Cardiac muscle cell (in vitro differentiated cells and primary cell): Measurements from ENCODE around the gene CD302. TPM values are rescaled to one million over a fixed set of nuclear protein-coding genes. Genes with fewer than 3 reads are reported as not detected.

Source experiments
- DNase-seq, 2 donors: peaks; one replicate each; pipeline versions ENCODE4 v3.0.0 to v3.0.0-alpha.2; 2010 to 2017; ENCODE audit warnings: low read depth in 1 of 2, low spot score in 1 of 2
- H3K27ac ChIP-seq: fragments of 200-600 bp; sonication (generic); 2 replicates; pipeline ENCODE4 v1.5.1; 2016
- H3K27me3 ChIP-seq: fragments of 200-600 bp; sonication (generic); 2 replicates; pipeline ENCODE4 v1.6.0; 2016; ENCODE audit warnings: control low read depth
- H3K36me3 ChIP-seq: fragments of 200-600 bp; sonication (generic); 2 replicates; pipeline ENCODE4 v1.5.1; 2016; ENCODE audit warnings: control low read depth
- H3K4me1 ChIP-seq: fragments of 200-600 bp; sonication (generic); 2 replicates; pipeline ENCODE4 v1.8.1; 2017; ENCODE audit warnings: low read depth, mild to moderate bottlenecking, mixed run types
- H3K4me3 ChIP-seq: fragments of 200-600 bp; sonication (generic); 2 replicates; pipeline ENCODE4 v1.5.1; 2016; ENCODE audit warnings: mild to moderate bottlenecking
- H3K9me3 ChIP-seq: fragments of 200-600 bp; sonication (generic); 2 replicates; pipeline ENCODE4 v1.5.1; 2017; ENCODE audit warnings: low read depth, mild to moderate bottlenecking, control low read depth
- CTCF ChIP-seq: IDR thresholded peaks from 2 replicates; pipeline ENCODE4 v1.5.1; 2012; ENCODE audit warnings: low read depth, mild to moderate bottlenecking, low read length
- polyA plus RNA-seq: library from polyadenylated mRNA; unstranded; fragments of >200 nt; fragmentation: Nextera tagmentation; extraction: Ambion mirVana; gene quantifications from 2 replicates; pipeline ENCODE4 v1.2.1, GENCODE V29; 2016
- total RNA-seq: library from RNA; depleted of rRNA; stranded (reverse); fragments of >200 nt; gene quantifications from 2 replicates; pipeline ENCODE4 v1.2.3, GENCODE V29; 2016

The CD302 gene
- total RNA-seq (0.07 and 0.42 TPM in 2 replicates), polyA plus RNA-seq (0.65 and 1.3 TPM in 2 replicates)

- Histone ChIP-seq H3K27me3 (peaks cover 52% of the 10 kb centered on the region), H3K4me3 (peak within 1 kb of the TSS; percentile 29), H3K4me1 (no peaks in the 10 kb centered on the region), H3K27ac (no peak within 1 kb of the TSS), H3K9me3 (no peaks in the 10 kb centered on the region), H3K36me3 (no peaks in the 10 kb centered on the region)
- DNase-seq, result peak; percentile 46 to 74
- TF ChIP-seq CTCF, result no peak
Observed at GRCh38 chr2:159797543-159798375, at the start of gene CD302. CD302 (minus strand) TSS chr2:159798208; CDS start chr2:159798198, 10 bp downstream.

GRCh38 chr2:159846564-159846963, 48.6 kb upstream of the CD302 start:
- no peak for TF ChIP-seq CTCF
- DNase-seq, result no peak

GRCh38 chr2:159840616-159841015, 42.6 kb upstream of the CD302 start:
- peak in 1 of 2 donors; percentile 13 for DNase-seq
- Histone ChIP-seq H3K4me3 (no peak overlapping the region), H3K27me3 (no peaks in the 10 kb centered on the region), H3K27ac (no peak overlapping the region), H3K36me3 (no peaks in the 10 kb centered on the region), H3K4me1 (no peaks in the 10 kb centered on the region), H3K9me3 (no peaks in the 10 kb centered on the region)
- no peak for TF ChIP-seq CTCF

More at GRCh38 chr2:159846564-159846963, 48.6 kb upstream of the CD302 start:
- no peaks in the 10 kb centered on the region for H3K9me3 ChIP-seq
- H3K4me3 ChIP-seq, result no peak overlapping the region
- no peaks in the 10 kb centered on the region for H3K27me3 ChIP-seq
- H3K4me1 ChIP-seq, result no peaks in the 10 kb centered on the region
- H3K36me3 ChIP-seq, result no peaks in the 10 kb centered on the region
- no peak overlapping the region for H3K27ac ChIP-seq

- DNase-seq, result no peak
- Histone ChIP-seq H3K36me3 (no peaks in the 10 kb centered on the region), H3K4me3 (no peak overlapping the region), H3K27ac (no peak overlapping the region), H3K4me1 (no peaks in the 10 kb centered on the region), H3K27me3 (peaks cover 17% of the 10 kb centered on the region), H3K9me3 (no peaks in the 10 kb centered on the region)
- TF ChIP-seq CTCF, result no peak
Observed at GRCh38 chr2:159832858-159833257, 34.9 kb upstream of the CD302 start.

- Histone ChIP-seq H3K36me3 (no peaks in the 10 kb centered on the region), H3K27ac (no peak overlapping the region), H3K9me3 (no peaks in the 10 kb centered on the region), H3K4me1 (no peaks in the 10 kb centered on the region), H3K4me3 (no peak overlapping the region), H3K27me3 (peaks cover 17% of the 10 kb centered on the region)
- no peak for DNase-seq
- no peak for TF ChIP-seq CTCF
Observed at GRCh38 chr2:159832026-159832425, 34.0 kb upstream of the CD302 start.
